ENCODE data around the gene CTSL. TPM values are rescaled to one million over a fixed set of nuclear protein-coding genes. Genes with fewer than 3 reads are reported as not detected.

CTSL gene
- total RNA-seq, result 719 and 1,655 TPM in 2 replicates

DNA sequence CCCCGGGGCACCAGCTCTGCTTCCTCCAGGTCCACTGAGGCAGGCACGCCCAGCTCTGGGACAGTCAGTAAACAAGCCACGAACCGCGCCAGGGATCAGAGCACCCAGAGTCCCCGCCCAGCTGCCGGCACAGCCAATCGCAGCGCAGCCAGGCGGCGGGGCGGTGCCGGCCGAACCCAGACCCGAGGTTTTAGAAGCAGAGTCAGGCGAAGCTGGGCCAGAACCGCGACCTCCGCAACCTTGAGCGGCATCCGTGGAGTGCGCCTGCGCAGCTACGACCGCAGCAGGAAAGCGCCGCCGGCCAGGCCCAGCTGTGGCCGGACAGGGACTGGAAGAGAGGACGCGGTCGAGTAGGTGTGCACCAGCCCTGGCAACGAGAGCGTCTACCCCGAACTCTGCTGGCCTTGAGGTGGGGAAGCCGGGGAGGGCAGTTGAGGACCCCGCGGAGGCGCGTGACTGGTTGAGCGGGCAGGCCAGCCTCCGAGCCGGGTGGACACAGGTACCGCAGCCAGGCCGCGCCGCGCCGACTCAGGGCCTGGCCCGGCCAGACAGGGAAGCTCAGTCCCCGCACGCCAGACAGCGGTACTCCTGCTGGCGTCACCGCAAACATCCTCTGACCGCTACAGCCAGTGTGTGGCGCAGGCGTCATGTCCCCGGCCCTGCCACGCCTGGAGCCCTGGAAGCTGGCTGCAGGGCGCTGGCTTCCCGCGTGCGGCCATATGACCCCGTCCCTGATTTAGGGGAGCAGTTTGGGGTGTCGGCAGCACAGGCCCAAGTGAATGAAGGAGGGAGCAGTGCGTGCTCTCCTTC, at the start of gene CTSL:
Gene CTSL, plus strand, starts transcription at position 220 of the 810 bp plus-strand sequence. CDS start 1,485 bp downstream, outside the sequence.

Other genes with a start within 250 kb of the CTSL start
- gene DAPK1, start 228.3 kb upstream of the CTSL start, total RNA-seq, result 2.5 and 5.1 TPM in 2 replicates
- 0.37 and 0.59 TPM in 2 replicates for gene SPATA31E1, start 156.8 kb downstream of the CTSL start, total RNA-seq
- gene SPATA31C1, start 191.8 kb downstream of the CTSL start, total RNA-seq, result not detected in 2 replicates
- gene CDK20, start 248.4 kb downstream of the CTSL start, total RNA-seq, result 5.5 and 7.0 TPM in 2 replicates